HG02763 (cell line): ENCODE measurements around the gene SLIT3.

ENCODE experiments used
- ATAC-seq: cut with Tn5 transposase; IDR thresholded peaks from one replicate; pipeline ENCODE4 v1.9.1; 2021; ENCODE audit warnings: mild to moderate bottlenecking, moderate library complexity; ENCODE audit not compliant: unreplicated experiment

Gene SLIT3

DNA sequence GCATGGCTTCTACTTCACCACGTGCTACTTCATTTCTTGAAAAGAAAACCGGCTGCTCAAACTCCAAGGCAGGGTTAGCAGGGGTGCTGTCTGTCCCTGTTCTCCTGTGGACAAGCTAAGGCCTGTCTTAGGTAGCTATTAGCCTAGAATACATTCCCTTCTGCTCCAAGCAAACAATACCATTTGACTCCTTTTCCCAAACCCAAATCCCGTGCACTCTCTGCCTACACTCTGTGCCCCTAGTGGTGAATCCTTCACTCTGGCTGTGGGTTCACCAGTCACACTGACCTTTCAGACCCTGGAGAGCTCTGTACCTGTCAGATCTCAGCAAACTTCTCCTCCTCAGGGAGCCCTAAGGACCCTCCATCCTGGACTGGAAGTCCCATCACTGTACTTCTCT, 211.6 kb downstream of the SLIT3 start:
- ATAC-seq: no peak

DNA sequence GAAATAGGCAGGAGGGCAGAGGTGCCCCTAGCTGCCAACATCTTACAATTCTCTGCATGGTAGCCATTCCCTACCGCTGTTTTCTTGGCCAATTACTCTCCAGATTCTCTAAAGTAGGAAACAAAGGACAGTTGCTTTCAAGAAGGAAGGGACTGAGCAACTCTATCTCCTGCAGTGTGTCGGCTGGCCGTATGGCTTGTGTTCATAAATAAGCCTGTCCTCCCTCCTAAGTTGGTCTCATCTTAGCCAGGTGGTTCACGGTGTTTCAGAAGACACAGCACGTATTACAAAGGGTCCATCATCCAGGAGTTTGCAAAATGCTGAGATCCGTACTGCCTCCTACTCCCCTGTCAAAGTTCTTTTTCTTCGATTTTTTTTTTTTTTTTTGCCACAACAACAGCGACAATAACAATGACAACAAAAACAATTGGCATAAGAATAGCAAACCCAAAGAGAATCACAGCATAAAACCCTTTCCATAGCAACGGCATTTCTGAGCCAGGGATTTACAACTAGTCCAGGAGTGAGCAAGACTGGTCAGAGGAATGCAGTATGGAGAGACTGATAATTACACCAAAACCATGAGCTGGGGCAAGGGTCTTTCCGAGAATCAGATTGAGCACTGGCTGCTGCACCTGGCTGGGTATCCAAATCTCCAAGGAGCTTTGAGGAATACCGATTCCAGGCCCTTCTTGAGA, 212.8 kb downstream of the SLIT3 start:
- ATAC-seq: no peak

DNA sequence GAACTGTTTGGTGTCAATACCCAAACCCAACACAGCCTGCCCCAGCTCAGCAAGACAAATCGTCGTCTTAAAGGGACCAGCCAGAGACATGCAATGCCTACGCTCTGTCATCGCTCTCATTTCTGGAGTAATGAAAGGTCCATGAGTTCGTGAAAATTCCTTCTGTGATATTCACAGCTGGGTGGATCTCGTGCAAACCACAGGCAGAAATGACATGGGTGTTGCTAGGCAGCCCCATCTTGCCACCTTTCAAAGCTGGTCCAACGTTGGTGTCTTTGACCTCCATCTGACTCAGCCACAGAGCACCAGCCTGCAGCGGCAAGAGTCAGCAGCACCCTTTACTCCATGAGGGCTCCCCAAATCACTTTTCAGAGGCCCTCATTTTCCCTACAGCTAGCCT, 215.3 kb downstream of the SLIT3 start:
- ATAC-seq: no peak

DNA sequence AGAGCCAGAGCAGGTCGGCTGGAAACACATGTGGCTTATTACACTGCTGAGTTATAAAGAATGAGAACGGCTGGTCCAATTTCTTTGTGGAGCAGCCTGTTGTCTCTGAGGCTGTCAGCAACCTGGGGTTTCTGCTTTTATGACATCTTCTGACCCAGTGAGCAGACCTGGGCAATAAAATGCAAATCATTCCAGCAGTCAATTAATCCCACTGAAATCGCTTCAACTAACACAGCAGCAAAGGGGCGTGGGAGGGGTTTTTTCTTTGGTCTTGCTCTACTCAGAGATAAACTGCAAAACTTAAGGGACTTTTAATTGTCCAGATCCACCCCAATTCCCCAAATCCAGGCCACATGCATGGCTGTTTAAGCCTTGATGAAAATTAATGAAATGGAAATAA, 215.7 kb downstream of the SLIT3 start:
- no peak for ATAC-seq

DNA sequence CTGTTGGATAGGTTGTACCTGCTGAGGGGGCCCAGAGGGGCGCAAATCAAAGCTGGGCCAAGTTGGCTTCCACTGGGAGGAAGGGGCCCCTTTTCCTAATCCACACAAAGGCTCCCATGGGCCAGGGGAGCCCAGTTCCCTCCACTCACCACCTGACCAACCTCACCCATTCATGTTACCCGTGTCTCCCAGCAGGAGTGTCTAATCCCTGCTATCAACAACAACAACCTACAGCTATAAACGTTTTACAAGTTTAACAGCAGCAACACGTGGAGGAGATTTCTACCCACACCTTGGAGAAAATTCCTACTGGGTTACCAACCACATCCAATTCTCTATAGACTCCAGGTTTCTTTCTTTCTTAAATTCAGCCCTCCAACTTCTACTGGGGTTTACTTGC, 216.2 kb downstream of the SLIT3 start:
- no peak for ATAC-seq

DNA sequence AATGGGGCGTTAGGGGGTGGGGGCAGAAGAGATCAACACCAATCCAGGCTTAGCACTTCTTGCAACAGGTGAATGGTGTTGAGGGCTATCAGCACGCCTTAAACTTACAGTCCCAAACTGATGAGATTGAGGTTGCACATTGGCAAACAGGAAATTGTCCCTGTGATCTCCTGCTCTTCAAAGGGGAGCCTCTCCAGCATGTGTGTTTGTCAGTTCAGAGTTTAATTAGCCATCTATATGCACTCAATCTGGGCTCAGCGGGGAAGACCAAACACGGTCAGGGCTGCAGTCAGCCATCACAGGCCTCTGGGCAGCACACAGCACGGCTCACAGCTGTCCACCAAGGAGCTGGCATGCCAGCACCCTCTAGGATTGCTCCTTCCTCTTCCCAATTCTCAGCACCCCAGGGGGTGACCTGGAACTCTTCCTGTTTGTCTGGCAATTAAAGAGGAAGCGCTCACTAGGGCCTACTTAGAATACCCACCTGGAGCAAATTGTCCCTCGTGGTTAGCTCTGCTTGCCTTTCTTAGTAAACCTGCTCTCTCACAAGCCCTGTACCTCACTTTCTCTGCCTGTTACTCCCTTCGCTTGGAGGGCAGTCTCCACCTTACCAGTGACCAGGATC, 217.4 kb downstream of the SLIT3 start:
- no peak for ATAC-seq

DNA sequence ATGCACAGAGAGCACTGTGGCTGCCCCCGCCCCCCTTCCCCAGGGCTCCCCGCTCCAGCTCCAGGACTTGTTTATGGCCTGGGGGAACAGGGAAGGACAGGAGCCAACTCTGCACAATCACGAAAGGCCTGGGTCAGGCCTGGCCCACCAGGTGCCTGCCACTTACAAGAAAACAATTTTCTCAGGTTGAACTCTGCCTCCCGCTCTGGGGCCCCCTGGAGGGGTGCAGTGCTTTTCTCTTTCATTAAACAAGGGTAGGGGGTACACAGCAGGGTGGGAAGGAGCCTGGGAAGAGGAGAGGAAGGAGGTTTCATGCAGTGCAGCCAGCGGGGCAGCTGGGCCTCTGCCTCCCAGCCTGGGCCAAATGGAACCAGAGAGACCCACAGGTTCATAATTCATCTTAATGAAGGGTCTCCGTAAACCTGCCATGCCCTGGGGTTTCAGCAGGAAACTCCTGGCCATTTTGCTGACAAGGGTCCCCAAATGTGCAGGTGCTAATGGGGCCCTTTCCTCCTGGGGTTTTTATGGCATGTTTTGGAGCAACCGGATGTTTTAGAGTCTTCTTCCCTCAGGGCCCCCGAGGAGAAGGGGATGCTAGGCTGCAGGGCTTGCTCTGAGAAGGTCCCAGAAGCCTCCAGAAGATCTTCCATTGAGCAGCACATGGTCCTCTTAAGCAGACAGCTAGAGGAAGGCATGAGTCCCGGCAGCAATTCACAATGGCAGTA, 219.8 kb downstream of the SLIT3 start:
- no peak for ATAC-seq

DNA sequence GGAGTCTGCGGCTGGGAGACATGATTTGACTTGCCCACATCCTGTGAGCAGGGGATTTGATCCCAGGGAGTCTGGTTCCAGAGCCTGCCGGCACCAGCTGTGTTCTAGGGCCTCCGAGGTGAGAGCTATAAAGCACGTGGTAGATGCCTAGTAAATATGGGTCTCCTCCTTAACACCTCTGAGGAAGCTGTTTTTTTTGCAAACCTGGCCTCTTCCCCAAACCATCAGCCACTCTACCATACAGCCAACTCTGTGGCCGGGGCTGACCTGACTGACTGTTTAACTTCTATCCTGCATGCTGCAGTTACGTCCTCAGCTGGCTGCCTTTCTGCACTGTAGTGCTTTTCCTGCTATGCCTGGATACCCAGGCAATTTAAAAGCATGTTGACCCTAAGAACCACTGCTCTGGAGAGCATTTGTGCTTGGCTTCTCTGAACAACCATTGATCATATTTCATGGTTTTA, 220.5 kb downstream of the SLIT3 start:
- ATAC-seq: no peak

DNA sequence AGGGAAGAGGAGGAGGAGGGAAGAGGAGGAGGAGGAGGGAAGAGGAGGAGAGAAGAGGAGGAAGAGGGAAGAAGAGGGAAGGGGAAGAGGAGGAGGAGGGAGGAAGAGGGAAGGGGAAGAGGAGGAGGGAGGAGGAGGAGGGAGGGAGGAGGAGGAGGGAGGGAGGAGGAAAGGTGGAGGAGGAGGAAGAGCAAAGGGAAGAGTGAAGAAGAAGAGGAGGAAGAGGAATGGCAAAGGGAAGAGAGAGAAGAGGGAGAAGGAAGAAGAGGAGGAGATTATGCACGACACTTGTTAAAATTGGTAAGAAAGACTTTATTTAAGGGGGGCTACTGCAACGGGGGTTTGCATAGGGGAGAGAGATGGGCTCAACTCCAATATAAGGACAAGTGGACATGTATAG, 221.2 kb downstream of the SLIT3 start:
- ATAC-seq: no peak

DNA sequence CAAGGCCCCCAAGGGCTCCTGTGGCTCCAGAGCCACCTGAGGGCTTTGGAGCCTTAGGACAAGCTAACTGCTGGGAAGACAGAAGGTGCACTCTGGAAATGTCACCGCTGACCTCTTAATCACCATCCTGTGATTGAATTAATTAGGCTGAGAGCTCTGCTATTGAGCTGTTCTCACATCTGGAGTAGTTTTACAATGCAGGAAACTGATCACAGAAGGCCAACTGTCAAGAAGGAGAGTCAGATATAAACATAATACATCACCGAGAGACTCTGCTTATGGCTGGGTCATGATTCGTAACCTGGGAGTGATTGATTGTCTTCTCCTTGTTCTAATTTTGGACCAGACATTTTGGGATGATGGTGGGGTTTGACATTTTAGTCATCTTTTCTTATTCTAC, 226.1 kb downstream of the SLIT3 start:
- no peak for ATAC-seq

DNA sequence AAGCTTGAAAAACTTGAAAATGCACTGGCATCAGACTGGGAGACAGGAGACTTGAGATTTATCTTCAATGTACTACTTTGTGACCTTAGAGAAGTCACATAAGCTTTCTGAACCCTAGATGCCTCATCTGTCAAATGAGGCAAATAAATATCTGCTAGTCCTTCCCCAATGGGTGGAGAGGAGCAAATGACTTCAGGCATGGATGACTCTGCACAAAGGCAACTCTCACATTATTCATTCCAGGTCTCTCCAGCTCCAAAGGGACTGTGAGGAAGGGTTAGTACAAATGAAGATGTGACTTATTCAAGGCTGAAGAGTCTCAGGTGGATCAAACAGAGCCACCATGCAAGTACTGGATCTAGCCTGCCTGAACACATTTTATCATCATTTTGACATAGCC, 228.7 kb downstream of the SLIT3 start:
- ATAC-seq: no peak

DNA sequence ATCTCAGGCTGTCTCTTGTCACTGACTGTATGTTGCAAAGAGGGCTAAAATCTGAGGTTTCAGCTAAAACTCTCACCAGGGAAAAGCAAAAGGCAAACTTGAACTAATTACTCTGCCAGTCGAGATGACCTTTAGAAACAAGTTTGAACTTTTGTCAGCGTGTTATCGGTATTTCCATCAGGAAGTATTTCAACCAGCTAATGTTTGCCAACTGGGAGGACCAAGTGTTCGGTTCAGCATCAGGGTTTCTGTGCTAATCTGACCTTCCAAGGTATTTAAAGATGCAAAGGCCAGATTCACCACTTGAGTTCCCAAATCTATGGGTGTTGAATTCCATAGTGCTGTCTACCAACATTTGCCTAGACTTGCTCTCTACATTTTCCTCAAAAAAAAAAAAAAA, 230.5 kb downstream of the SLIT3 start:
- no peak for ATAC-seq

DNA sequence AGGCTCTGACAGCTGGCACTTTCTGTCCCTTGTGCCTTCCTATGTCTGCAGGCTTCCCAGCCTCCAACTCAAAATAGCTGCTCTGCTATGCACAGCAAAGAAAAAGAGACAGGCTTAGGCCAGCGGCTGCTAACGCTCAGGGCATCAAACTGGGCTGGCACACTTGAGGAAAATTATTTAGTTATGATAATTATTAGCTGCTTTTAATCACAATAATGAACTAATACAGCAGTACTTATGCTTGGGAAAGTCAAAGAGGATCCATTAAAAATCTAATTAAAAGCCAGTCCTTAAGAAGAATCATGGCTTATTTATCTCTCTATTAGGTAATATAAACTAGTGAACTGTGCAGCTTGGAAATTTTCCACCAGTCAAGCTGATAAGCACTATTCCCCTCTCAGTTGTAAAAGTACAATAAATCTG, 233.2 kb downstream of the SLIT3 start:
- no peak for ATAC-seq

DNA sequence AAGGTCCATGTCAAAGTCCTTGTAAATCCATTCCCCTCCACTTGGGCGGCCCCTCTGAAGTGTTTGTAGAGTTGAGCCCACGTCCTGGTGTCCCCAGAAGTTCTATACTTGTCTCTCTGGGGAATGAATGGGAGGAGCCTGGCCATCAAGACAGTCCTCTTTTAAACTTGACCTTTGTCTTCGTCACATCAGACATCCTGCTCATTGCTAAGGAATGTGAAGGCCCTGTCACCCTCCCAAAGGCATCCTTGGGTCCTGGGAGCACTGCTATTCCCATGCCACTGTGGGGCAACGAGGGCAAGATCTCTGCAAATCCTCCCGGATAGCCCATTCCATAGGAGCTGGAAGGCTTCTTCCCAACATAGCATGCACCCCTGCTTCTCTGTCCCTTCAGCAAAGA, 235.5 kb downstream of the SLIT3 start:
- ATAC-seq: no peak

DNA sequence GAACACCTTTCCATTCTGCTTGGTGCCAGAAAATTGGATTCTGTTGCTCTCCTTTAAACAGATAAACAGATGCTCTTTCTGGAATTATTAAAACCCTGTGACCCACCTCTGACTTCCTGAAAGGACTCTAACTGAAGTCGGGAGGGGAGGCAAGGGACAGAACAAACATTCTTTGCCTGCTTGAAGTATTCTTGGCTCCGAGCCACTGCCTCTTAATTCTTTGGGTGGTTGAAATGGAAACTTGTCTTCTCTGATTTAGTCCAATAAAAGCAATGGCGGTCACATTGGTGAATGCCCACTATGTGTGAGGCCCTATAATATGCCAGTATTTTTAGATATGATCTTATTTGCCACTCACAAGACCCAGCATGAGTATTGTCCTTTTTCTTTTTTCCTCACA, 236.8 kb downstream of the SLIT3 start:
- no peak for ATAC-seq

DNA sequence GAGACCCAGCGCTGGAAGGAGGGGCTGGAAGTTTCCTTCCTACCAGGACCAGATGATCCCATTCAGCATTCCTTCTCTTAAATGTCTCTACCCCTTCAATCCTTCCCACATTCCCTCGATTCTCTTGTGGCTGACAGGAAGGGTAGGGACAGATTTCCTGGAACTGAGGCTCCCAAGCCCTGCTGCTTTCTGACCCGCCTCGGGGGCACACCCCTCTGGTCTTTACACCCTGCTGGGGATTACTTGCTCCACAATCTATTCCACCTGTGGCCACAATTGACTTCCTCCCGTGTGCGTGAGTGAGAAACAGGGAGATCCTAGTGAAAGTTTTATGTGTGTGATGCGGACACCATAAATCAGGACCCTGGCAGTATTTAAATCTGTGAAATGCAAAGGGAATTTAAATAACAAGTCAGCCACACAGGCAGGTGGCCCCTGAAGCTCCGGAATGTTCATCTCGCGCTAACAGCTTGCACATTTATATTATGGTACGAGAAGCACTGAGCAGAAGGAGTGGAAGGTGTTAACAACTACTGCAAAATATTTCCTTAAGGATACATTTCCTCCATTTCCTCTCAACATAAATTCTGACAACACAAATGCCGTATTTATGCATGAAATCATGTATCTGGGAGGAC, 237.5 kb downstream of the SLIT3 start:
- no peak for ATAC-seq

DNA sequence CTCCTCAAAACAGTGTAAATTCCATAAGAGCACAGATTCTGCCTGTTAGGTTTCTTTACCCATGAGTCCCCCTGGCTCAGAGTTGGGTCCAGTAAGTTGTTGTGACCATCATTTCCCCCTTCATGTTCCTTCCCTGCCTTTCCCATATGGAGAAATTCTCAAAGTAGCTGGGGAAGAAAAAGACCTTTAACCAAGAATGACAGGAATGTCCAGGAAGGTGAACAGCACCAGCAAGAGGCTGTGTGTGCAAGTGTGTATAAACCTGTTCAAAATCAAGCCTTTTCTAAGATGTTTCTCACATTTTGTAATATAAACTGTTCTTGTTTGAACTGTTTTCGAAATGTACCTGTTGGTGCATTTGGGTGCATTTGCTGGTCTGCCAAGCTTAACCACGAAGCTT, 238.2 kb downstream of the SLIT3 start:
- ATAC-seq: no peak

DNA sequence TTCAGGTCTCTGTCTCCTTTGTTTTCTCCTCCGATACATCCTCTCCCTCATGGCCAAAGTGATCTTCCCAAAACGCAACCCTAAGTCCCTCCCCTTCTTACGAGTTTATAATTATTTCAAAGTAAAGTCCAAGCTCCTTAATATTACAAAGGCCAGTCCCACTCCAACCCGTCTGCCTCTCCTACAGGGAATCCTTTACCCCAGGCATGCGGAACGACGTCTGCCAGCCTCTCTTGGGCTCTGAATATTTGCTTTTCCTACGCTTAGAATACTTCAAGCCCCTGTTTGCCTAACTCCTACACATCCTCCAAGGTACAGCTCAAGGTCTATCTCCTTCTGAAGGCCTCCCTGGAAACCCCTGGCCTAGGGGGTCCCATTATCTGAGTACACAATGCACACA, 246.4 kb downstream of the SLIT3 start:
- no peak for ATAC-seq

DNA sequence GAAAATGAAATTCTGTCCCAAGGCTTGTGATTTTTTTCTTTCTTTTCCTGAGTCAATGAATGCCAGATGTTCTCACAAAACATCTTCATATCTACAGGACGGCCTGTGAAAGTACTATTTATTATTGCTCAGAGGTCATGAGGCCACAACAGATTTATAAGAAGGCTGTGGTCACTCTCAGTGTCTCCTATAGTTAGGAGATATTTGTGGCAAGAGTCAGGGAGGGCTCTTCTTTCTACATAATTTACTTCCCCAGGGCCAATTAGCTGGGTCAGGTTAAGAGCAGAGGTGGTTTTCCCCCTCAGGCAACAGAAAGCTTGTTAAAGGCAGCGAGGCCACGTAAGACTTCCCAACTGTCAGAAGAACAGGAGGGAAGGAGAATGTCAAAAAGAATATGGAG, 248.7 kb downstream of the SLIT3 start:
- ATAC-seq: no peak

DNA sequence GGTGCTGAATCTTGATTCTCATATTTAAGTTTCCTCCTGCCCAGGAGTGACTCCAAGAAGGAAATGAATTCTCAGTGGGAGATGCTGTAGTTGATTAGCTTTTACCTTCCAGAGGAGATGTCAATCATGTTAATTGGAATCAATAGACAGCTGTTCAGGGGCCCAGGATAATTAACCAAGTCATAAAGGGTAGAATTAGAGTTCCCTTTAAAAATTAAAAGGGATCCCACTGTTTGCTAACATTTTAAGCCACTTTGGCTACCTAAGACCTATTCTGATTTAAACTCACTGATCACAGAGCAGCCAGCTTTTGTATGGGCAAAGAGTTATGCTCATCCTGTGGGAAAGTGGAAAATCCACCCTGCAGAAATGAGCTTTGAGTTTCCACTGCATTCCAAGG, 249.6 kb downstream of the SLIT3 start:
- ATAC-seq: no peak

DNA sequence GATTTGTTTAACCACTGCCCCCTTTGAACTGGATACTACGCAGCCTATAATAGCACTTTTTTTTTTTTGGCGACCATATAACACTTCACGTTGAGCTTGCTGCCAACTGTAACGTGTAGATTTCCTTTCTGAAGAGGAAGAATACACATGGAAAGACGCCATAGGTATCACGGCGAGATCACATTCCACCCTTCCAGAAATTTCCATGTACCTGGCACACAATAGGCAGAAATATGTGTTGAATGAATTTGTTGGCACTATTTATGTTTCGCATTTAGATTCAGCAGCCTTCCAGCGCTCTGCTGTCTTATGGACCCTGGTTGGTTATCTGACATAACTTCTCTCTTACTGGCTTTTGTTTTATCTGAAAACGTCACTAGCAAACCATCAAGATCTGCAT, 250.3 kb downstream of the SLIT3 start:
- ATAC-seq: no peak

DNA sequence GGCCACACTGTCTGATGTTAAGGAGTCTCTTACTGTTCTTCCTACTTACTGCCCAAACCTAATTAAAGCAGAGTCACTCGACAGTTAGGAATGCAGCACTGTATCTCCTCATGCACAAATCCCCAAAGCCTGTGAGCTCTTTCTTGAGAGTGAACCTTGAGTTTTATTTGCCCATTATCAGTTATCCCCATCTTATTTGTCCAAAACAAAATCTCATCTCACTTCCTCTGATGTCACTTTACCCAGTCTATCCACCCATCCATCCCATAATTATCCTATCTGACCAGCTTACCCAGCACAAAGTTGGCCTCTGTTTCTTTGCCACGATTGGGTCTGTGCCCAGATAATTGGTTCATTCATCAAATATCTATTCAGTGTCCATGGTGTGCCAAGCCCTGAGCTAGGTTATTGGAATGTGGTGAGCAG, 250.8 kb downstream of the SLIT3 start:
- ATAC-seq: no peak
